GM12878 (cell line): ENCODE measurements around the gene PRKN. TPM values are rescaled to one million over a fixed set of nuclear protein-coding genes. Genes with fewer than 3 reads are reported as not detected.

Experiments
- ATAC-seq: fragments of 200-7000 bp; cut with Tn5 transposase; 3 replicates; pipeline ENCODE4 v1.9.1; 2020; ENCODE audit warnings: mild to moderate bottlenecking, moderate library complexity
- BruUV-seq: library from RNA; stranded (reverse); fragments of 400-500 nt; replicated peaks from 2 replicates; lab custom pipeline; 2021; lab: Mats Ljungman, UMichigan
- CTCF ChIA-PET: fragments of 300-600 bp; sonication (Branson Sonifier 250); formaldehyde crosslinking; extraction: SDS; loops from one replicate; lab custom pipeline; 2021; ENCODE audit warnings: inconsistent platforms; lab: Yijun Ruan, JAX
- POLR2A ChIA-PET: fragments of 350-600 bp; formaldehyde crosslinking; extraction: SDS; loops from one replicate; lab custom pipeline; 2021; ENCODE audit warnings: inconsistent platforms; lab: Charles Lee
- RAD21 ChIA-PET: fragments of 300-600 bp; sonication (Branson Sonifier 250); formaldehyde crosslinking; loops from one replicate; lab custom pipeline; 2023; ENCODE audit warnings: antibody characterized with exemption; ENCODE audit not compliant: unreplicated experiment; lab: Charles Lee
- SMC1A ChIA-PET: fragments of 300-600 bp; sonication (Branson Sonifier 250); formaldehyde crosslinking; loops from one replicate; lab custom pipeline; 2023; ENCODE audit not compliant: unreplicated experiment, uncharacterized antibody; lab: Charles Lee
- DNase-seq: peaks from one replicate; pipeline ENCODE4 v3.0.0-alpha.2; 2011; ENCODE audit warnings: low read depth, low spot score
- FAIRE-seq: peaks from 3 replicates; lab custom pipeline; 2011; peaks lifted over from hg19 to GRCh38; lab: Jason Lieb, UNC
- H2AFZ ChIP-seq: 2 replicates; pipeline ENCODE4 v1.6.0; 2011; ENCODE audit warnings: low read depth, low read length, control low read depth; ENCODE audit not compliant: control insufficient read depth
- H3K27ac ChIP-seq: 2 replicates; pipeline ENCODE4 v1.5.1; 2011; ENCODE audit warnings: control low read depth; ENCODE audit not compliant: control insufficient read depth, insufficient read depth
- H3K27me3 ChIP-seq, 2 experiments: replicated peaks in 1 of 2; 2 replicates each; pipeline versions ENCODE4 v1.6.0 to v1.6.1; 2011; ENCODE audit warnings: low read length in 1 of 2; ENCODE audit not compliant: control insufficient read depth in 2 of 2, insufficient read depth in 2 of 2
- H3K36me3 ChIP-seq, 2 experiments: 2 replicates each; pipeline ENCODE4 v1.5.1; 2011; ENCODE audit warnings: low read length in 1 of 2; ENCODE audit not compliant: control insufficient read depth in 2 of 2, insufficient read depth in 2 of 2
- H3K4me1 ChIP-seq: 2 replicates; pipeline ENCODE4 v1.6.1; 2011; ENCODE audit warnings: mild to moderate bottlenecking, low read length, moderate library complexity, mixed read lengths; ENCODE audit not compliant: control insufficient read depth, insufficient read depth
- H3K4me2 ChIP-seq: 2 replicates; pipeline ENCODE4 v1.6.0; 2011; ENCODE audit warnings: control low read depth; ENCODE audit not compliant: control insufficient read depth, insufficient read depth
- H3K4me3 ChIP-seq: fragments of 200-600 bp; sonication (generic); 2 replicates; pipeline ENCODE4 v1.5.1; 2016
- H3K79me2 ChIP-seq: 2 replicates; pipeline ENCODE4 v1.6.0; 2011; ENCODE audit warnings: low read length; ENCODE audit not compliant: control insufficient read depth, insufficient read depth
- H3K9ac ChIP-seq: 2 replicates; pipeline ENCODE4 v1.8.0; 2011; ENCODE audit warnings: low read length, control low read depth, mixed read lengths; ENCODE audit not compliant: control insufficient read depth, insufficient read depth
- H3K9me3 ChIP-seq: replicated peaks from 3 replicates; pipeline ENCODE4 v1.5.1; 2011; ENCODE audit warnings: mild to moderate bottlenecking, low read length; ENCODE audit not compliant: control insufficient read depth, insufficient read depth
- H4K20me1 ChIP-seq: 2 replicates; pipeline ENCODE4 v1.6.0; 2011; ENCODE audit not compliant: control insufficient read depth, insufficient read depth
- ATF3 ChIP-seq: IDR thresholded peaks from 2 replicates; pipeline ENCODE4 v1.6.1; 2011; ENCODE audit warnings: low read depth, mild to moderate bottlenecking, low read length, moderate library complexity, borderline replicate concordance; ENCODE audit errors: extremely low read depth
- BHLHE40 ChIP-seq, 2 experiments: fragments of 450-650 bp in 1 of 2; IDR thresholded peaks; 2 replicates each; pipeline ENCODE4 v1.6.1; 2011 to 2017; ENCODE audit warnings: low read depth in 2 of 2, borderline replicate concordance in 1 of 2, improper control_type of control experiment in 1 of 2, low read length in 1 of 2, mild to moderate bottlenecking in 1 of 2
- CEBPB ChIP-seq, 2 experiments: fragments of 150-350 bp in 1 of 2; IDR thresholded peaks; 2 replicates each; pipeline ENCODE4 v1.6.1; 2012 to 2014; ENCODE audit warnings: low read depth in 2 of 2, low read length in 2 of 2, borderline replicate concordance in 1 of 2, inconsistent platforms in 1 of 2
- CTCF ChIP-seq, 3 experiments: IDR thresholded peaks in 2 of 3; conservative IDR thresholded peaks in 1 of 3; 2 replicates each; pipeline ENCODE4 v1.5.1; 2011; ENCODE audit warnings: low read depth in 3 of 3, low read length in 3 of 3, mild to moderate bottlenecking in 3 of 3, control low read depth in 2 of 3, moderate library complexity in 2 of 3, inconsistent platforms in 1 of 3, mixed read lengths in 1 of 3; ENCODE audit not compliant: control insufficient read depth in 2 of 3, insufficient read depth in 1 of 3; ENCODE audit errors: extremely low read depth in 1 of 3
- DPF2 ChIP-seq: fragments of 450-650 bp; IDR thresholded peaks from 2 replicates; pipeline ENCODE4 v1.6.1; 2017; ENCODE audit warnings: mild to moderate bottlenecking
- FOXK2 ChIP-seq: fragments of 450-650 bp; IDR thresholded peaks from 2 replicates; pipeline ENCODE4 v1.6.1; 2017; ENCODE audit warnings: mild to moderate bottlenecking, moderate library complexity
- FOXM1 ChIP-seq: IDR thresholded peaks from 2 replicates; pipeline ENCODE4 v1.6.1; 2012; ENCODE audit warnings: low read depth, mild to moderate bottlenecking, inconsistent platforms, low read length, moderate library complexity
- POLR2AphosphoS5 ChIP-seq: IDR thresholded peaks from 2 replicates; pipeline ENCODE4 v1.6.1; 2011; ENCODE audit warnings: mild to moderate bottlenecking, low read length, inconsistent platforms
- RAD21 ChIP-seq: IDR thresholded peaks from 2 replicates; pipeline ENCODE4 v1.6.1; 2011; ENCODE audit warnings: mild to moderate bottlenecking, low read depth, low read length, moderate library complexity; ENCODE audit not compliant: insufficient read depth
- RELA ChIP-seq: fragments of 450-650 bp; IDR thresholded peaks from 2 replicates; pipeline ENCODE4 v1.8.0; 2014; ENCODE audit warnings: borderline replicate concordance; ENCODE audit not compliant: partially characterized antibody
- SMAD1 ChIP-seq: fragments of 450-650 bp; IDR thresholded peaks from 2 replicates; pipeline ENCODE4 v1.6.1; 2018; ENCODE audit warnings: mild to moderate bottlenecking, low read depth; ENCODE audit not compliant: partially characterized antibody
- STAT3 ChIP-seq: IDR thresholded peaks from 2 replicates; pipeline ENCODE4 v1.6.1; 2011; ENCODE audit warnings: low read depth, low read length, improper control_type of control experiment
- TARDBP ChIP-seq: IDR thresholded peaks from 2 replicates; pipeline ENCODE4 v1.6.1; 2016; ENCODE audit warnings: borderline replicate concordance
- ZNF592 ChIP-seq: fragments of 450-650 bp; IDR thresholded peaks from 2 replicates; pipeline ENCODE4 v1.6.1; 2017; ENCODE audit warnings: mild to moderate bottlenecking, moderate library complexity
- WGBS: methylation state at CpG from one replicate; pipeline ENCODE4 v1.1.6; 2016; ENCODE audit warnings: low lambda C conversion rate; ENCODE audit not compliant: insufficient replicate concordance, insufficient coverage; ENCODE audit errors: missing lambda C conversion rate; 5-methylcytosine and 5-hydroxymethylcytosine counted together
- in situ Hi-C: fragments of 300-500 bp; cut with MboI; formaldehyde crosslinking; loops from 9 replicates; pipeline ENCODE4 v1.14.3; 2018; ENCODE audit warnings: mixed read lengths
- intact Hi-C: fragments of 100-400 bp; cut with micrococcal nuclease; formaldehyde crosslinking; loops from one replicate; pipeline ENCODE4 v1.14.2; 2022; ENCODE audit not compliant: unreplicated experiment
- polyA plus RNA-seq, 11 experiments: library from polyadenylated mRNA; depleted of rRNA in 4 of 11; unstranded in 6 of 11; stranded (reverse) in 5 of 11; fragments of >200 nt; fragmentation: Nextera tagmentation in 4 of 11; fragmentation: Illumina TruSeq in 1 of 11; extraction: Ambion mirVana in 4 of 11; extraction: Trizol in 1 of 11; gene quantifications; 1 replicate in 1 of 11; 2 replicates in 10 of 11; pipeline versions ENCODE4 v1.2.1 to v1.2.3, GENCODE V29; 2011 to 2016; ENCODE audit warnings: inconsistent platforms in 2 of 11, missing spikeins in 2 of 11, low read depth in 1 of 11
- total RNA-seq, 4 experiments: library from RNA; depleted of rRNA in 3 of 4; stranded (reverse); fragments of >200 nt in 3 of 4; fragmentation: Illumina TruSeq in 1 of 4; extraction: Trizol in 1 of 4; gene quantifications; 2 replicates each; pipeline versions ENCODE4 v1.2.1 to v1.2.3, GENCODE V29; 2013 to 2021
- TF ChIP-seq, protein P1 (sequence below): IDR thresholded peaks from 2 replicates; pipeline ENCODE4 v1.6.1; 2012; ENCODE audit warnings: low read length, inconsistent platforms

The PRKN gene
- total and polyA plus RNA-seq, 10 of the 15 experiments (the other 5 are each of a cell fraction or from before 2014, with no cell fraction given): 0.06 to 0.09 TPM; not detected in 8

DNA sequence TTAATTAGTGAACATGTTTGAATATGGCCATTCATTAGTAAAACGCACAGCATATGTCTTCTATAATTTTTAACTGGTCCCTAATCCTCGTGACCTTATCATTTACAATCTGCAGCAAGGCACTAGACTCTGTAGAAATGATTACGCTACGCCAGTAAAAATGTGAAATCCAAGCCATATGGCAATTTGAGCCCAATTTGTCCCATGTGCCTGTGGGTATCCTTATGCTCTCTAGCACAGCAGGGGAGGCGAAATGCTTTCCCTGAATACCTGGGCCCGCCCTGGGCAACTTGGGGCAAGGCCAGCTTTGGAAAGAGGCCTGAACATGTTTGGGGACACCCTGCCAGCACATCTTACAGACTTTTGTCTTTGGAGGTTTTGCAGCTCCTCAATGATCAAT, 1331.0 kb downstream of the PRKN start (continued):
- TF ChIP-seq ZNF592: no peak
- no peak for TF ChIP-seq POLR2AphosphoS5
- TF ChIP-seq FOXM1: no peak
- TF ChIP-seq CEBPB (IDR thresholded peaks at IDR 0.05; ENCODE audit: borderline replicate concordance in 1 of 2, low read depth in 2 of 2, low read length in 2 of 2): no peak
- no peak for TF ChIP-seq BHLHE40 (IDR thresholded peaks at IDR 0.05; ENCODE audit: borderline replicate concordance in 1 of 2, low read depth in 2 of 2, low read length in 1 of 2)
- no peak for TF ChIP-seq SMAD1
- TF ChIP-seq DPF2: no peak
- no peak for TF ChIP-seq FOXK2

DNA sequence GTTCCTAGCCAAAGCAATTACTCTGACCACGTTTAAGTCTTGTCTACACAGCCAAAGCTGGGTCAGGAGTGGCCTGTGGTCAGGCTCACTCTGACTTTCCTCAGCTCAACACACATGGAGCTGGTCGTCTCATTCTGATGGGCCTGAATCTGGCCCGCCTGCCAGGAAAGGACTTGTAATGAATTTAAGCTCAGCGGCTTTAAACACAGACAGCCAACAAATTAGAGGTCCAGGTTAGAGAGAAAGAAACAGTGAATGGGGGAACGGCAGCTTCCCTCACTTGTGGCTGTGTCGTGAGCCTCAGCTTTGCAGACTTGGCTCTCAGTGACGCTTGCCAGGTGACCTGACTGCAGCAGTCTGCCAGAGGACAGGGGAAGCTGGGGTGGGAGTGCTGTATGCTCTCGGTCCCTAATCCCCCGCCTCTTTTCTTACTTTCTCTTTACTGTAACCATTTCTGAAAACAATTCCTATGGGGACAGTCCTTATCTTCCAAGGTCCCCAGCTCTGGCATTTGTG, 1331.8 kb downstream of the PRKN start:
- FAIRE-seq: no peak
- POLR2A ChIA-PET: no interaction called here
- SMC1A ChIA-PET: interaction anchor here (0.9 to 2.0 kb wide), 2 partner anchors 11 to 23 kb away, joined by 4 to 6 read pairs; no protein-coding TSS in a partner anchor
- CTCF ChIA-PET: interaction anchor here (0.7 to 3.6 kb wide), 4 partner anchors 9 to 1771 kb away, joined by 3 to 20 read pairs (median 10); no protein-coding TSS in a partner anchor
- RAD21 ChIA-PET: interaction anchor here (1.4 kb wide), 1 partner anchor 23 kb away, joined by 5 read pairs; no protein-coding TSS in a partner anchor
- Histone ChIP-seq H3K9ac (no peak overlapping the region), H4K20me1 (no peaks in the 10 kb centered on the region), H3K36me3 (no peaks in the 10 kb centered on the region), H3K79me2 (no peaks in the 10 kb centered on the region), H3K27ac (no peak overlapping the region), H3K4me2 (no peak overlapping the region), H3K4me3 (no peak overlapping the region), H3K27me3 (no peaks in the 10 kb centered on the region; a peak in 1 of 4 replicates), H3K4me1 (no peaks in the 10 kb centered on the region; the same call in 1 of the 2 replicates), H3K9me3 (no peaks in the 10 kb centered on the region), H2AFZ (no peak overlapping the region)
- 31% methylated on average over 9 of the region's 9 CpGs for WGBS
- no peak for DNase-seq
- no TSS peak for BruUV-seq
- ATAC-seq: no peak
- in situ Hi-C loops: loop anchor here (10.0 kb wide), 1 partner anchor 299 kb away; no protein-coding TSS in a partner anchor
- intact Hi-C loops: no loop called here
- TF ChIP-seq RAD21 (no peak), CTCF (IDR thresholded peaks at IDR 0.05 in 2 of 3, conservative IDR thresholded peaks at IDR 0.05 in 1 of 3; ENCODE audit: control insufficient read depth in 2 of 3, extremely low read depth in 1 of 3, insufficient read depth in 1 of 3, low read depth in 3 of 3, low read length in 3 of 3) (no peak), RELA (no peak), DPF2 (no peak), TARDBP (no peak), ATF3 (no peak), STAT3 (no peak)
- TF ChIP-seq, protein P1, sequence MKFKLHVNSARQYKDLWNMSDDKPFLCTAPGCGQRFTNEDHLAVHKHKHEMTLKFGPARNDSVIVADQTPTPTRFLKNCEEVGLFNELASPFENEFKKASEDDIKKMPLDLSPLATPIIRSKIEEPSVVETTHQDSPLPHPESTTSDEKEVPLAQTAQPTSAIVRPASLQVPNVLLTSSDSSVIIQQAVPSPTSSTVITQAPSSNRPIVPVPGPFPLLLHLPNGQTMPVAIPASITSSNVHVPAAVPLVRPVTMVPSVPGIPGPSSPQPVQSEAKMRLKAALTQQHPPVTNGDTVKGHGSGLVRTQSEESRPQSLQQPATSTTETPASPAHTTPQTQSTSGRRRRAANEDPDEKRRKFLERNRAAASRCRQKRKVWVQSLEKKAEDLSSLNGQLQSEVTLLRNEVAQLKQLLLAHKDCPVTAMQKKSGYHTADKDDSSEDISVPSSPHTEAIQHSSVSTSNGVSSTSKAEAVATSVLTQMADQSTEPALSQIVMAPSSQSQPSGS: no peak
